ENCODE measurements around the gene ITPKC.
"Not testable (repeated sequence)": the region's sequence is repeated elsewhere in the genome, so short reads cannot be mapped to it uniquely, and the experiment has no call there.

Gene ITPKC

DNA sequence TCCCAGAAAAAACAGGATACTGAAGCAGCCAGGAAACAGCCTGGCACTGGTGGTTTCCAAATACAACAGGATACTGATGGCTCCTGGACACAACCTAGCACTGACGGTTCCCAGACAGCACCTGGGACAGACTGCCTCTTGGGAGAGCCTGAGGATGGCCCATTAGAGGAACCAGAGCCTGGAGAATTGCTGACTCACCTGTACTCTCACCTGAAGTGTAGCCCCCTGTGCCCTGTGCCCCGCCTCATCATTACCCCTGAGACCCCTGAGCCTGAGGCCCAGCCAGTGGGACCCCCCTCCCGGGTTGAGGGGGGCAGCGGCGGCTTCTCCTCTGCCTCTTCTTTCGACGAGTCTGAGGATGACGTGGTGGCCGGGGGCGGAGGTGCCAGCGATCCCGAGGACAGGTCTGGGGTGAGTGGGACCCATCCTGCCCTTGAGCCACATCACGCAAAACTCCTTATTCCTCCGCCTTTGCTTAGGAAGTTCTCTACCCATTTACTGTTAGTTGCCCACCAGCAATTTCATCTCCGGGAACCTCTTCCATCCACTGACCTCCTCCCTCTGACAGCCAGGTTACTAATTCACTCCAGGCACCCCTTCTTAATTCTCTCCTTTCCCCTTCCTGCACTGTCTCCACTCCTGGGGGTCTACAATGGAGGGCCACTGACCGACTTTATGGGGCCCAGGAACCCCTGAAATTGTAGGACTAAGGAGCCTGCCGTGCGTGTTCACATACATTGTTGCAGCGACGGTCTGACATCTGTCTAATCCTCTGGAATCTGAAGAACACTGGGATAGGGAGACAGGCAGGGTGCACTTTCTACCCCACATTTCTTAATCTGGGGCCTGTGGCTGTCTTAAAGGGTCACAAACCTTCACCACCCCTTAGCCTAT is 1.2 kb downstream of the ITPKC start:
- no peak for FAIRE-seq

GRCh38 chr19:40718774-40719391 is 2.0 kb downstream of the ITPKC start:
- FAIRE-seq = no peak

- FAIRE-seq = no peak
Measured at GRCh38 chr19:40719414-40719894, 2.5 kb downstream of the ITPKC start.

- no peak for FAIRE-seq
Measured at GRCh38 chr19:40721140-40721486, 4.2 kb downstream of the ITPKC start.

- no peak for FAIRE-seq
Measured at GRCh38 chr19:40721936-40722661, 5.2 kb downstream of the ITPKC start.

- FAIRE-seq = no peak
Measured at GRCh38 chr19:40723661-40724254, 6.8 kb downstream of the ITPKC start.

GRCh38 chr19:40724315-40724714 is 7.4 kb downstream of the ITPKC start:
- no peak for FAIRE-seq

DNA sequence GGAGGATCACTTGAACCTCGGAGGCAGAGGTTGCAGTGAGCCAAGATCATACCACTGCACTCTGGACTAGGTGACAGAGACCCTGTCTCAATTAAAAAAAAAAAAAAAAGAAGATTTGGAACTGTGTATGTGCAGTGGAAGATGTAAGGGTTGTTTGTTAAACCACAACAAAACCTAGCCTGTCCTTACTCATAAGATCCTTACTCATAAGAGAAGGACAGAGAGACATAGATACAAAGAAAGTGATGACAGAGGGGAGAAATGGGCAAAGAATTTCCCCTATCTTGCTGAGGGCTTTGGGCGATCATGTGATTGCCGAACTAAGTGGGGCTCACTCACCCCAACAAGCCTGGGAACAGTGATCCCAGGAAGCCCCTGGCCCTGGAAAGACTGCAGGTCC is 7.9 kb downstream of the ITPKC start:
- FAIRE-seq = no peak

GRCh38 chr19:40726279-40726678 is 9.4 kb downstream of the ITPKC start:
- no peak for FAIRE-seq

GRCh38 chr19:40730065-40730464 is 13.2 kb downstream of the ITPKC start:
- not testable (repeated sequence) for FAIRE-seq

DNA sequence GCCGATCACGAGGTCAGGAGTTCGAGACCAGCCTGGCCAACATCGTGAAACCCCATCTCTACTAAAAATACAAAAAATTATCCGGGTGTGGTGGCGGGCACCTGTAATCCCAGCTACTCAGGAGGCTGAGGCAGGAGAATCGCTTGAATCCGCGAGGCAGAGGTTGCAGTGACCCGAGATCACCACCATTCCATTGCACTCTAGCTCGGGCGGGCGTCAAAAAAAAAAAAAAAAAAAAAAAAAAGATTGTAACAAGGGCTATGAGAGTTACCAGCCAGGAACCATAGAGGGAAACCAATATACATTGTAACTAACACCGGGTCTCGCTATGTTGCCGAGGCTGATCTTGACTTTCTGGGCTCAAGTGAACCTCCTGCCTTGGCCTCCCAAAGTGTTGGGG is 15.4 kb downstream of the ITPKC start:
- not testable (repeated sequence) for FAIRE-seq

- no peak for FAIRE-seq
Measured at GRCh38 chr19:40733149-40733548, 16.2 kb downstream of the ITPKC start.

DNA sequence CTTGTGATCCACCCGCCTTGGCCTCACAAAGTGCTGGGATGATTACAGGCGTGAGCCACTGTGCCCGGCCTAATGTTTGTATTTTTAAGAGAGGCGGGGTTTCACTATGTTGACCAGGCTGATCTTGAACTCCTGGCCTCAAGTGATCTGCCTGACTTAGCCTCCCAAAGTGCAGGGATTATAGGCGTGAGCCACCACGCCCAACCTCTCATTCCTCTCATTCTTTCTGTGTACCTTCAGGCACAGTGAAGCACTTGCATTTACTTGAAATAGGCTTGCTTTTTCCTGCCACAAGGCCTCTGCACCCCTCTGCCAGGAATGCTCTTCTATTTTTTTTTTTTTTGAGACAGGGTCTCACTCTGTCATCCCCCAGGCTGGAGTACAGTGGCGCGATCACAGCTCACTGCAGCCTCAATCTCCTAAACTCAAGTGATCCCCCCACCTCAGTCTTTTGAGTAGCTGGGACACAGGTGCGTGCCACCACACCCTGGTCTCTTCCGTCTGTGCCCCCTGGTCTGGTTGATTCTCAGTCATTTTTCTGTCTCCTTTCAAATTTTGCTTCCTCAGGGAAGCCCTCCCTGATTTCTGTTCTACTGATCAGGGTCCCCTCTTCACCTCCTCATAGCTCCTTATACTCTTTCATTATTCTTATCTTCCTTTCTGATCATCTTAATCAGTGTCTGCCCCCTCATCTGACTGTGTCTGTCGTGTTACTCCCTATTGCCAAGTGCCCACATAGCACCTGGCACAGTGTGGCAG is 18.3 kb downstream of the ITPKC start:
- no peak for FAIRE-seq

DNA sequence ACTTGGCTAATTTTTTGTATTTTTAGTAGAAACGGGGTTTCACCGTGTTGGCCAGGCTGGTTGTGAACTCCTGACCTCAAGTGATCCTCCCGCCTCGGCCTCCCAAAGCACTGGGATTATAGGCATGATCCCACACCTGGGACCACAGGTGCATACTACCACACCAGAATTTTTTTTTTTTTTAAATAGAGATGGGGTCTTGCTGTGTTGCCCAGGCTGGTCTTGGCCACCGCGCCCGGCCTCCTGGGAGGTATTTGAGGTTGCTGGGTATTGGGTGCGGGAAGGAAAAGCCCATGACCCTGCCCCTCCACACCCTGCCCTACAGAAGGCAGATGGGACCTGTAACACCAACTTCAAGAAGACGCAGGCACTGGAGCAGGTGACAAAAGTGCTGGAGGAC is 19.7 kb downstream of the ITPKC start:
- no peak for FAIRE-seq

GRCh38 chr19:40737102-40737644 is 20.3 kb downstream of the ITPKC start:
- FAIRE-seq = no peak

DNA sequence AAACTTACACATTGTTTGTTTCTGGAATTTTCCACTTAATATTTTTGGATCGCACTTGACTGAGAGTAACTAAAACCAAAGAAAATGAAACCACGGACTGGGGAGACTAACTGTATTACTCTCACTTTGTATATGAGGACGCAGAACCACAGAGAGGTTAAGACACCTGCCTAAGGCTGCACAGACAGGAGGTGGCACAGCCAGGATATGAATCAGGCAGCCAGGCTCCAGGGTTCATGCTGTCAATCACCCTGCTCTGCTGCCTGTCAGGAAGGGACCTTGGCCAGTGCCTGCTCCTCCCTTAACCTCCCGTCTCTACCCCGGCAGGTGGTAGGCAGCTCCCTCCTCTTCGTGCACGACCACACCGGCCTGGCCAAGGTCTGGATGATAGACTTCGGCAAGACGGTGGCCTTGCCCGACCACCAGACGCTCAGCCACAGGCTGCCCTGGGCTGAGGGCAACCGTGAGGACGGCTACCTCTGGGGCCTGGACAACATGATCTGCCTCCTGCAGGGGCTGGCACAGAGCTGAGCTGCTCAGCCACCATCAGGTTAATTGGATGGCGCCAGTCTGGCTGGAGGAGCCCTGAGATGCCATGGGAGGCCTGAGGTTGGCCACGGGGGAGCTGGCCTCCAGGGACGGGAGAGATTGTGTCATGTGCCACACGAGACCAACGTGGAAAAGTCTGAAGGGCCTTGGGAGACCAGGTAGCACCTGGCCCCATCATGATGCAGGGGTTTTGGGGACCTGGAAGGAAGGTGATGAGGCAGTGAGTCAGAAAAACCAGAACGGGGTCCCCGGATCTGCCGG is 22.3 kb downstream of the ITPKC start:
- FAIRE-seq = no peak

DNA sequence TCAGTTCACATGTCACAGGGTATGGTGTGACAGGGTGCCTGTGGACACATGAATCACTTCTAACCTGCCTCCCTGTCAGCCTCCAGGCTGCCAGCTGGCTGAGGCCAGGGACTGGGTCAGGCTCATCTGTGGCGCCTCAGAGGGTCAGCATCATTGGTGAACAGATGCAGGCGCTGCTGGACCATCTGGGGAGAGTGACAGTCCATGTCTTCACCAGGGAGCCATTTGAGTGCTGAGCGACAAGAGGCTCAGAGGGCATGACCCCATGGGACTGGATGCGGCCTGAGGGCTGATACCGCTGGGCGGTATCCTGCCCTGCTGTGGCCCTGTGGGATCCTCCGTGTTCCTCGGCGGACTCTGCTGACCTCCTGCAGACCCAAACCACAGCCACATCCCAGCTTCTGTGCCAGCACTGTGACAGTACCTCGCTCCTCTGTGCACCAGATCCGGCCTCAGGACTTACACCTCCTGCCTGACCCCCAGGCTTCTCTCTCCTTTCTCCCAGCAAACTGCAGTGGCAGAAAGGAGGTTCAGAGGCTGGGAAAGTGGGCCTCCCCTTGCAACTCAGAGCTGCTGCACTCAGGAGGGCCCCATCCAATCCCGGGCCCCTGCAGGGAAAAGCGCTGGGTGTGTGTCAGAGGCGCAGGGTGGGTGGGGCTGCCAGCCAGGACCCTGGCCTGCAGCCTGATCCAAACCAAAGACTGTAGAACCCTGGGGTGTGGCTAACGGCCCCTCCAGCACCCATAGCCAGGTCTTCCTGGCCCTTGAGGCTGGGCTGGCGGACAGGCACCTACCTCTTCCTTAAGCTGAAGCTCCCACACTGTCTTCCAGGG is 23.2 kb downstream of the ITPKC start:
- FAIRE-seq = no peak

DNA sequence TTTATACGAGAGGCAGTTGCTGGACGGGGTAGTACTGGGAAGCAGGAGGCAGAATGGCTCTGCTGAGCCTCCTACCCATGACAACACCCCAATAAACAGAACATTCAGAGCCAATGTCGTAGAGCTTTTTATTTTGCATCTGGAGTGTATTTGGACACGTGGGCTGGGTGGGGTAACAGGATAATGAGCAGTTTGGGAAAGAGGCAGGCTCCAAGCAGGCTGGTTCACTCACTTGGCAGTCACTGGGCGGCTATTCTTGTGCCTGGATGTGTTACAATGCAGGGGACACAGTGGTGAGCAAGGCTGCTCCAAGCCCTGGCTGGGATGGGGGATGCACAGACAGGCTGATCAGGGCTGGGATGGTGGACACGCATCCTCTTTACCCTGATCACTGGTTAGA is 23.8 kb downstream of the ITPKC start:
- no peak for FAIRE-seq

GRCh38 chr19:40741527-40742390 is 24.8 kb downstream of the ITPKC start:
- FAIRE-seq = no peak

Measured in TTC549 (cell line).